Heart right ventricle (tissue), 16 donors: ENCODE results near the gene HPN. TPM values are rescaled to one million over a fixed set of nuclear protein-coding genes. Genes with fewer than 3 reads are reported as not detected.

Experiments
- ATAC-seq, 8 donors: fragments of 200-7000 bp; cut with Tn5 transposase; one replicate each; pipeline ENCODE4 v1.9.1; 2020; ENCODE audit warnings: mild to moderate bottlenecking in 8 of 8, moderate library complexity in 8 of 8, moderate number of reproducible peaks in 1 of 8
- DNase-seq, 2 donors: peaks; one replicate each; pipeline ENCODE4 v3.0.0-alpha.2; 2020
- H3K27ac ChIP-seq, 10 donors: fragments of 200-600 bp; sonication (generic) in 2 of 10; one replicate each; pipeline versions ENCODE4 v1.5.0 to v1.8.0; 2020 to 2022; ENCODE audit warnings: mild to moderate bottlenecking in 3 of 10
- H3K27me3 ChIP-seq, 7 donors: fragments of 200-600 bp; one replicate each; pipeline ENCODE4 v1.8.0; 2021 to 2022; ENCODE audit warnings: mild to moderate bottlenecking in 2 of 7
- H3K36me3 ChIP-seq, 9 donors: fragments of 200-600 bp; sonication (generic) in 1 of 9; one replicate each; pipeline versions ENCODE4 v1.5.0 to v1.8.0; 2020 to 2022; ENCODE audit warnings: mild to moderate bottlenecking in 2 of 9
- H3K4me1 ChIP-seq, 9 donors: fragments of 200-600 bp; sonication (generic) in 1 of 9; one replicate each; pipeline versions ENCODE4 v1.5.0 to v1.8.0; 2020 to 2022; ENCODE audit warnings: mild to moderate bottlenecking in 4 of 9
- H3K4me3 ChIP-seq, 10 donors: fragments of 200-600 bp; sonication (generic) in 2 of 10; one replicate each; pipeline versions ENCODE4 v1.5.0 to v1.8.0; 2020 to 2022; ENCODE audit warnings: mild to moderate bottlenecking in 7 of 10, moderate library complexity in 2 of 10
- H3K9me3 ChIP-seq, 11 donors: fragments of 200-600 bp in 10 of 11; sonication (generic) in 2 of 11; one replicate each; pipeline versions ENCODE4 v1.5.0 to v1.8.0; 2013 to 2022; ENCODE audit warnings: mild to moderate bottlenecking in 2 of 11, control low read depth in 1 of 11, moderate library complexity in 1 of 11
- CTCF ChIP-seq, 9 donors: fragments of 200-600 bp; sonication (generic) in 2 of 9; IDR thresholded peaks; one replicate each; pipeline versions ENCODE4 v1.5.0 to v1.8.0; 2021 to 2022; ENCODE audit warnings: antibody characterized with exemption in 9 of 9, mild to moderate bottlenecking in 5 of 9, moderate library complexity in 1 of 9
- WGBS, 2 donors: extraction: QIAGEN DNeasy Blood & Tissue Kit; methylation state at CpG; one replicate each; pipeline ENCODE4 v1.1.7; 2013; ENCODE audit warnings: inconsistent platforms in 1 of 2; 5-methylcytosine and 5-hydroxymethylcytosine counted together
- intact Hi-C, 10 donors: fragments of 100-400 bp; cut with DNase I; formaldehyde crosslinking; loops; one replicate each; pipeline versions ENCODE4 v1.11.1 to v1.14.2; 2022
- polyA plus RNA-seq, 2 donors: library from polyadenylated mRNA; stranded (reverse); fragments of 200-250 nt; gene quantifications; one replicate each; pipeline ENCODE4 v1.2.3, GENCODE V29; 2013
- total RNA-seq, 10 donors: library from RNA; stranded (reverse); fragmentation: NEBNext Ultra II Directional in 3 of 10; extraction: Animal tissue kit (Norgen Biotek cat#: 25700) in 3 of 10; gene quantifications; one replicate each; pipeline versions ENCODE4 v1.2.1 to v1.2.4, GENCODE V29; 2021 to 2023
- donor health status: Arrhythmogenic right ventricular cardiomyopathy.
- donor health status: ischemic (EF 13 %, LVEDD 7.1; RV severe dilation, severe dysfunction).
- donor health status: healthy with polysubstance abuse.
- donor health status: DM: no; HTN: yes; CAD: no.
- donor health status: DM: no; HTN: no; CAD: no.
- donor health status: ischemic (EF 25% LVEDD 6.9; RV normal size, moderate dysfunction).
- donor health status: ischemic (EF 25% LVEDD 5.7; RV mildly dilated, moderate dysfunction).
- donor health status: healthy.
- donor health status: DM: yes; HTN: yes; CAD: no.
- donor health status: Ischemic cardiomyopathy.
- donor health status: ischemic (EF 35%, LVEDD 5.7; RV mildly dilated, moderate dysfunction).
- donor health status: nonischemic (EF 11% LVEDD 7.7; RV severe dilation, severe dysfunction).
- donor health status: DM: yes; HTN: yes; CAD: no.
- donor health status: PGD.
- donor health status: ischemic (EF 29% LVEDD 5.4; RV normal size, mild dysfunction).
- donor health status: nonischemic (EF 23%, LVEDD 6.1; RV moderate dilation, normal function).

HPN gene
- total and polyA plus RNA-seq, 12 donors, result 1.4 to 13.1 (median 4.0) TPM

GRCh38 chr19:35015954-35016351, 25.6 kb upstream of the HPN start:
- ATAC-seq (no peak), DNase-seq (no peak)
- H3K9me3 ChIP-seq, result no peaks in the 10 kb centered on the region
- intact Hi-C loops, result no loop called here
- WGBS, 2 donors, result 95 to 97% methylated on average over 6 of the region's 6 CpGs
- TF ChIP-seq CTCF (IDR thresholded peaks at IDR 0.05), result no peak
- H3K4me1 ChIP-seq, result peaks cover 2 to 47% (median 18%) of the 10 kb centered on the region in 9 donors
- no peaks in the 10 kb centered on the region for H3K27me3 ChIP-seq
- no peak overlapping the region for H3K4me3 ChIP-seq
- peaks cover 0 to 93% (median 50%) of the 10 kb centered on the region in 9 donors for H3K36me3 ChIP-seq
- no peak overlapping the region for H3K27ac ChIP-seq

- peaks cover 2 to 31% (median 9%) of the 10 kb centered on the region in 9 donors for H3K4me1 ChIP-seq
- DNase-seq (no peak), ATAC-seq (no peak)
- H3K4me3 ChIP-seq, result no peak overlapping the region
- peak overlapping the region in 3 of 10 donors; percentile 14 to 21 (median 15) for H3K27ac ChIP-seq
- H3K36me3 ChIP-seq, result peaks cover 0 to 93% (median 65%) of the 10 kb centered on the region in 9 donors
- no peak for TF ChIP-seq CTCF (IDR thresholded peaks at IDR 0.05)
- H3K27me3 ChIP-seq, result no peaks in the 10 kb centered on the region
- intact Hi-C loops, result no loop called here
- no peaks in the 10 kb centered on the region for H3K9me3 ChIP-seq
- 79 to 87% methylated on average over 3 of the region's 3 CpGs for WGBS, 2 donors
Observed at GRCh38 chr19:35017507-35017906, 24.0 kb upstream of the HPN start.

GRCh38 chr19:35018379-35018778, 23.1 kb upstream of the HPN start:
- intact Hi-C loops, result no loop called here
- H3K36me3 ChIP-seq, result peaks cover 0 to 100% (median 74%) of the 10 kb centered on the region in 9 donors
- H3K4me1 ChIP-seq, result peaks cover 0 to 27% (median under 1%) of the 10 kb centered on the region in 9 donors

GRCh38 chr19:35019144-35019543, 22.4 kb upstream of the HPN start:
- Histone ChIP-seq H3K27ac (no peak overlapping the region), H3K4me3 (no peak overlapping the region), H3K27me3 (no peaks in the 10 kb centered on the region), H3K4me1 (peaks cover 0 to 24% (median 0%) of the 10 kb centered on the region in 9 donors), H3K9me3 (no peaks in the 10 kb centered on the region), H3K36me3 (peaks cover 0 to 100% (median 77%) of the 10 kb centered on the region in 9 donors)
- intact Hi-C loops, result no loop called here
- no peak for ATAC-seq
- no peak for DNase-seq
- TF ChIP-seq CTCF (IDR thresholded peaks at IDR 0.05), result no peak
- WGBS, 2 donors, result 94 to 95% methylated on average over 22 of the region's 22 CpGs

More at GRCh38 chr19:35018379-35018778, 23.1 kb upstream of the HPN start:
- ATAC-seq (no peak), DNase-seq (no peak)
- no peak overlapping the region for H3K27ac ChIP-seq
- TF ChIP-seq CTCF (IDR thresholded peaks at IDR 0.05), result no peak
- H3K9me3 ChIP-seq, result no peaks in the 10 kb centered on the region
- H3K4me3 ChIP-seq, result no peak overlapping the region
- no peaks in the 10 kb centered on the region for H3K27me3 ChIP-seq
- 95 to 99% methylated on average over 4 of the region's 4 CpGs for WGBS, 2 donors
